GM12878 (cell line): Measurements from ENCODE around the gene GSG1L. TPM values are rescaled to one million over a fixed set of nuclear protein-coding genes. Genes with fewer than 3 reads are reported as not detected.

Source experiments
- ATAC-seq: fragments of 200-7000 bp; cut with Tn5 transposase; 3 replicates; pipeline ENCODE4 v1.9.1; 2020; ENCODE audit warnings: mild to moderate bottlenecking, moderate library complexity
- BruUV-seq: library from RNA; stranded (reverse); fragments of 400-500 nt; replicated peaks from 2 replicates; lab custom pipeline; 2021; lab: Mats Ljungman, UMichigan
- CTCF ChIA-PET: fragments of 300-600 bp; sonication (Branson Sonifier 250); formaldehyde crosslinking; extraction: SDS; loops from one replicate; lab custom pipeline; 2021; ENCODE audit warnings: inconsistent platforms; lab: Yijun Ruan, JAX
- POLR2A ChIA-PET: fragments of 350-600 bp; formaldehyde crosslinking; extraction: SDS; loops from one replicate; lab custom pipeline; 2021; ENCODE audit warnings: inconsistent platforms; lab: Charles Lee
- RAD21 ChIA-PET: fragments of 300-600 bp; sonication (Branson Sonifier 250); formaldehyde crosslinking; loops from one replicate; lab custom pipeline; 2023; ENCODE audit warnings: antibody characterized with exemption; ENCODE audit not compliant: unreplicated experiment; lab: Charles Lee
- SMC1A ChIA-PET: fragments of 300-600 bp; sonication (Branson Sonifier 250); formaldehyde crosslinking; loops from one replicate; lab custom pipeline; 2023; ENCODE audit not compliant: unreplicated experiment, uncharacterized antibody; lab: Charles Lee
- DNase-seq: peaks from one replicate; pipeline ENCODE4 v3.0.0-alpha.2; 2011; ENCODE audit warnings: low read depth, low spot score
- FAIRE-seq: peaks from 3 replicates; lab custom pipeline; 2011; peaks lifted over from hg19 to GRCh38; lab: Jason Lieb, UNC
- H2AFZ ChIP-seq: 2 replicates; pipeline ENCODE4 v1.6.0; 2011; ENCODE audit warnings: low read depth, low read length, control low read depth; ENCODE audit not compliant: control insufficient read depth
- H3K27ac ChIP-seq: 2 replicates; pipeline ENCODE4 v1.5.1; 2011; ENCODE audit warnings: control low read depth; ENCODE audit not compliant: control insufficient read depth, insufficient read depth
- H3K27me3 ChIP-seq, 2 experiments: replicated peaks in 1 of 2; 2 replicates each; pipeline versions ENCODE4 v1.6.0 to v1.6.1; 2011; ENCODE audit warnings: low read length in 1 of 2; ENCODE audit not compliant: control insufficient read depth in 2 of 2, insufficient read depth in 2 of 2
- H3K36me3 ChIP-seq, 2 experiments: 2 replicates each; pipeline ENCODE4 v1.5.1; 2011; ENCODE audit warnings: low read length in 1 of 2; ENCODE audit not compliant: control insufficient read depth in 2 of 2, insufficient read depth in 2 of 2
- H3K4me1 ChIP-seq: 2 replicates; pipeline ENCODE4 v1.6.1; 2011; ENCODE audit warnings: mild to moderate bottlenecking, low read length, moderate library complexity, mixed read lengths; ENCODE audit not compliant: control insufficient read depth, insufficient read depth
- H3K4me2 ChIP-seq: 2 replicates; pipeline ENCODE4 v1.6.0; 2011; ENCODE audit warnings: control low read depth; ENCODE audit not compliant: control insufficient read depth, insufficient read depth
- H3K4me3 ChIP-seq: fragments of 200-600 bp; sonication (generic); 2 replicates; pipeline ENCODE4 v1.5.1; 2016
- H3K79me2 ChIP-seq: 2 replicates; pipeline ENCODE4 v1.6.0; 2011; ENCODE audit warnings: low read length; ENCODE audit not compliant: control insufficient read depth, insufficient read depth
- H3K9ac ChIP-seq: 2 replicates; pipeline ENCODE4 v1.8.0; 2011; ENCODE audit warnings: low read length, control low read depth, mixed read lengths; ENCODE audit not compliant: control insufficient read depth, insufficient read depth
- H3K9me3 ChIP-seq: replicated peaks from 3 replicates; pipeline ENCODE4 v1.5.1; 2011; ENCODE audit warnings: mild to moderate bottlenecking, low read length; ENCODE audit not compliant: control insufficient read depth, insufficient read depth
- H4K20me1 ChIP-seq: 2 replicates; pipeline ENCODE4 v1.6.0; 2011; ENCODE audit not compliant: control insufficient read depth, insufficient read depth
- BMI1 ChIP-seq: fragments of 450-650 bp; IDR thresholded peaks from 2 replicates; pipeline ENCODE4 v1.6.1; 2016; ENCODE audit warnings: mild to moderate bottlenecking, moderate library complexity, borderline replicate concordance
- BRCA1 ChIP-seq: IDR thresholded peaks from 2 replicates; pipeline ENCODE4 v1.6.1; 2011; ENCODE audit warnings: low read depth, low read length, improper control_type of control experiment
- CEBPB ChIP-seq, 2 experiments: fragments of 150-350 bp in 1 of 2; IDR thresholded peaks; 2 replicates each; pipeline ENCODE4 v1.6.1; 2012 to 2014; ENCODE audit warnings: low read depth in 2 of 2, low read length in 2 of 2, borderline replicate concordance in 1 of 2, inconsistent platforms in 1 of 2
- EGR1 ChIP-seq, 2 experiments: IDR thresholded peaks; 1 replicate in 1 of 2; 2 replicates in 1 of 2; pipeline ENCODE4 v1.6.1; 2011 to 2012; ENCODE audit warnings: low read depth in 2 of 2, low read length in 2 of 2, borderline replicate concordance in 1 of 2, mild to moderate bottlenecking in 1 of 2, moderate library complexity in 1 of 2
- HDAC2 ChIP-seq: fragments of 200-600 bp; sonication (generic); IDR thresholded peaks from 2 replicates; pipeline ENCODE4 v1.6.1; 2017
- HDGF ChIP-seq: fragments of 450-650 bp; IDR thresholded peaks from 2 replicates; pipeline ENCODE4 v1.6.1; 2016; ENCODE audit warnings: antibody characterized with exemption
- NRF1 ChIP-seq: conservative IDR thresholded peaks from 2 replicates; pipeline ENCODE4 v1.6.1; 2011; ENCODE audit warnings: mild to moderate bottlenecking, low read depth, low read length, improper control_type of control experiment
- POLR2AphosphoS5 ChIP-seq: IDR thresholded peaks from 2 replicates; pipeline ENCODE4 v1.6.1; 2011; ENCODE audit warnings: mild to moderate bottlenecking, low read length, inconsistent platforms
- SUZ12 ChIP-seq: fragments of 200-600 bp; sonication (generic); IDR thresholded peaks from one replicate; pipeline ENCODE4 v1.6.1; 2018; ENCODE audit warnings: antibody characterized with exemption, mild to moderate bottlenecking; ENCODE audit not compliant: unreplicated experiment
- TAF1 ChIP-seq: IDR thresholded peaks from 2 replicates; pipeline ENCODE4 v1.6.1; 2011; ENCODE audit warnings: mild to moderate bottlenecking, low read depth, low read length, borderline replicate concordance
- ZNF217 ChIP-seq: fragments of 450-650 bp; IDR thresholded peaks from 2 replicates; pipeline ENCODE4 v1.6.1; 2017; ENCODE audit warnings: antibody characterized with exemption, mild to moderate bottlenecking
- ZNF384 ChIP-seq: IDR thresholded peaks from 2 replicates; pipeline ENCODE4 v1.6.1; 2012; ENCODE audit warnings: low read depth, mild to moderate bottlenecking, low read length, improper control_type of control experiment, borderline replicate concordance
- WGBS: methylation state at CpG from one replicate; pipeline ENCODE4 v1.1.6; 2016; ENCODE audit warnings: low lambda C conversion rate; ENCODE audit not compliant: insufficient replicate concordance, insufficient coverage; ENCODE audit errors: missing lambda C conversion rate; 5-methylcytosine and 5-hydroxymethylcytosine counted together
- in situ Hi-C: fragments of 300-500 bp; cut with MboI; formaldehyde crosslinking; loops from 9 replicates; pipeline ENCODE4 v1.14.3; 2018; ENCODE audit warnings: mixed read lengths
- intact Hi-C: fragments of 100-400 bp; cut with micrococcal nuclease; formaldehyde crosslinking; loops from one replicate; pipeline ENCODE4 v1.14.2; 2022; ENCODE audit not compliant: unreplicated experiment
- polyA plus RNA-seq, 11 experiments: library from polyadenylated mRNA; depleted of rRNA in 4 of 11; unstranded in 6 of 11; stranded (reverse) in 5 of 11; fragments of >200 nt; fragmentation: Nextera tagmentation in 4 of 11; fragmentation: Illumina TruSeq in 1 of 11; extraction: Ambion mirVana in 4 of 11; extraction: Trizol in 1 of 11; gene quantifications; 1 replicate in 1 of 11; 2 replicates in 10 of 11; pipeline versions ENCODE4 v1.2.1 to v1.2.3, GENCODE V29; 2011 to 2016; ENCODE audit warnings: inconsistent platforms in 2 of 11, missing spikeins in 2 of 11, low read depth in 1 of 11
- total RNA-seq, 4 experiments: library from RNA; depleted of rRNA in 3 of 4; stranded (reverse); fragments of >200 nt in 3 of 4; fragmentation: Illumina TruSeq in 1 of 4; extraction: Trizol in 1 of 4; gene quantifications; 2 replicates each; pipeline versions ENCODE4 v1.2.1 to v1.2.3, GENCODE V29; 2013 to 2021

Gene GSG1L
- total and polyA plus RNA-seq, 10 of the 15 experiments (the other 5 are each of a cell fraction or from before 2014, with no cell fraction given): not detected

DNA sequence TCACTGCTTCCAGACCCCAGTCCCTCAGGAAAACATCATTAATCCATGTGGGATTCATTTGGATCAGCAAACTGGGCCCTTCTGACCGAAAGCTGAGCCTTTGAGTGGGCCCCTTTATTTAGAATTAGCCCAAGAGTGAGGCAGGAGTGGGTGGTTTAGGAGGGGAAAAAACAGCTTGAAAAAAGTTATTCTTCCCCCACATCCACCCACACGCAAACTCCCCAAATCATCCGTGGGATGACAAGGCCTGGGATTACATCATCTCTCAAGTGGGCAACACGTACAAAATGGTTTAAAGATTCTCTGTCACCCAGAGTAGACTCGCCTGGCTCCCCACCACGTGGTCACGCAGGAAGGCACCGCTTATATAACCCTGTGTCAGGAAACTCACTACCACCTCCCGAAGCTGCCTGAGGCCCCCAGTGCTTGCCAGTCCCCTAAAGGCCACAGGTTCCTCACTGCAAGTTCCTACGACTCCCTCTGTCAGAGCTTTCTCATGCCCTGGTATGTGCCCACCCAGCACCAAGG, 27.6 kb downstream of the GSG1L start:
- Histone ChIP-seq H3K4me2 (no peak overlapping the region), H4K20me1 (no peaks in the 10 kb centered on the region), H3K9me3 (no peaks in the 10 kb centered on the region), H3K9ac (no peak overlapping the region), H2AFZ (no peak overlapping the region), H3K4me3 (no peak overlapping the region), H3K27ac (no peak overlapping the region), H3K27me3 (no peaks in the 10 kb centered on the region), H3K4me1 (no peaks in the 10 kb centered on the region), H3K36me3 (no peaks in the 10 kb centered on the region), H3K79me2 (no peaks in the 10 kb centered on the region)
- ChIA-PET CTCF (interaction anchor here (1.6 kb wide), 1 partner anchor 21 kb away, joined by 3 read pairs; no protein-coding TSS in a partner anchor), RAD21 (interaction anchor here (1.7 kb wide), 1 partner anchor 396 kb away, joined by 4 read pairs; no protein-coding TSS in a partner anchor), SMC1A (interaction anchor here (0.7 to 1.1 kb wide), 2 partner anchors 10 to 33 kb away, joined by 3 read pairs; no protein-coding TSS in a partner anchor), POLR2A (no interaction called here)
- in situ Hi-C loops (no loop called here), intact Hi-C loops (no loop called here)
- no peak for DNase-seq
- FAIRE-seq: no peak
- BruUV-seq: no TSS peak
- 8% methylated on average over 10 of the region's 10 CpGs for WGBS
- TF ChIP-seq TAF1: no peak
- TF ChIP-seq CEBPB (IDR thresholded peaks at IDR 0.05; ENCODE audit: borderline replicate concordance in 1 of 2, low read depth in 2 of 2, low read length in 2 of 2): no peak
- TF ChIP-seq HDGF: no peak
- TF ChIP-seq HDAC2: no peak
- no peak for TF ChIP-seq ZNF384
- no peak for TF ChIP-seq BMI1
- no peak for TF ChIP-seq NRF1
- TF ChIP-seq SUZ12: no peak
- TF ChIP-seq POLR2AphosphoS5: no peak
- no peak for TF ChIP-seq ZNF217
- TF ChIP-seq EGR1 (IDR thresholded peaks at IDR 0.05; ENCODE audit: borderline replicate concordance in 1 of 2, low read depth in 2 of 2, low read length in 2 of 2): no peak
- TF ChIP-seq BRCA1: no peak
- ATAC-seq: no peak
